Colonic mucosa (tissue), 4 donors: ENCODE data around the gene RAD17. TPM values are rescaled to one million over a fixed set of nuclear protein-coding genes. Genes with fewer than 3 reads are reported as not detected.
"Not testable (repeated sequence)": the region's sequence is repeated elsewhere in the genome, so short reads cannot be mapped to it uniquely, and the experiment has no call there.

Source experiments
- DNase-seq: peaks from one replicate; pipeline ENCODE4 v3.0.0-alpha.2; 2020
- H3K27ac ChIP-seq: fragments of 200-600 bp; one replicate; pipeline ENCODE4 v1.8.0; 2021
- H3K27me3 ChIP-seq: fragments of 200-600 bp; one replicate; pipeline ENCODE4 v1.8.0; 2021
- H3K36me3 ChIP-seq: fragments of 200-600 bp; one replicate; pipeline ENCODE4 v1.8.0; 2021
- H3K4me1 ChIP-seq: fragments of 200-600 bp; one replicate; pipeline ENCODE4 v1.8.0; 2021; ENCODE audit warnings: mild to moderate bottlenecking
- H3K4me3 ChIP-seq: fragments of 200-600 bp; one replicate; pipeline ENCODE4 v1.8.0; 2021
- H3K9ac ChIP-seq, 2 donors: one replicate each; pipeline ENCODE4 v1.7.0; 2013; ENCODE audit warnings: control low read depth in 2 of 2, low read depth in 2 of 2, low read length in 2 of 2
- H3K9me3 ChIP-seq: fragments of 200-600 bp; one replicate; pipeline ENCODE4 v1.8.0; 2021
- intact Hi-C: fragments of 100-400 bp; cut with DNase I; formaldehyde crosslinking; loops from one replicate; pipeline ENCODE4 v1.14.1; 2022
- total RNA-seq, 2 donors: library from RNA; stranded (reverse); fragmentation: NEBNext Ultra II Directional in 1 of 2; extraction: Animal tissue kit (Norgen Biotek cat#: 25700) in 1 of 2; gene quantifications; one replicate each; pipeline ENCODE4 v1.2.1, GENCODE V29; 2021
- TF ChIP-seq, protein P1 (sequence below): fragments of 200-600 bp; IDR thresholded peaks from one replicate; pipeline ENCODE4 v1.8.0; 2022; ENCODE audit warnings: antibody characterized with exemption, mild to moderate bottlenecking
- donor health status: healthy.
- donor health status: DM: no; HTN: no; CAD: no.
- donor health status: DM: no; HTN: no; CAD: no.

Gene RAD17, protein sequence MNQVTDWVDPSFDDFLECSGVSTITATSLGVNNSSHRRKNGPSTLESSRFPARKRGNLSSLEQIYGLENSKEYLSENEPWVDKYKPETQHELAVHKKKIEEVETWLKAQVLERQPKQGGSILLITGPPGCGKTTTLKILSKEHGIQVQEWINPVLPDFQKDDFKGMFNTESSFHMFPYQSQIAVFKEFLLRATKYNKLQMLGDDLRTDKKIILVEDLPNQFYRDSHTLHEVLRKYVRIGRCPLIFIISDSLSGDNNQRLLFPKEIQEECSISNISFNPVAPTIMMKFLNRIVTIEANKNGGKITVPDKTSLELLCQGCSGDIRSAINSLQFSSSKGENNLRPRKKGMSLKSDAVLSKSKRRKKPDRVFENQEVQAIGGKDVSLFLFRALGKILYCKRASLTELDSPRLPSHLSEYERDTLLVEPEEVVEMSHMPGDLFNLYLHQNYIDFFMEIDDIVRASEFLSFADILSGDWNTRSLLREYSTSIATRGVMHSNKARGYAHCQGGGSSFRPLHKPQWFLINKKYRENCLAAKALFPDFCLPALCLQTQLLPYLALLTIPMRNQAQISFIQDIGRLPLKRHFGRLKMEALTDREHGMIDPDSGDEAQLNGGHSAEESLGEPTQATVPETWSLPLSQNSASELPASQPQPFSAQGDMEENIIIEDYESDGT
- total RNA-seq: 10 to 100 TPM; 16.7 to 17.9 TPM

DNA sequence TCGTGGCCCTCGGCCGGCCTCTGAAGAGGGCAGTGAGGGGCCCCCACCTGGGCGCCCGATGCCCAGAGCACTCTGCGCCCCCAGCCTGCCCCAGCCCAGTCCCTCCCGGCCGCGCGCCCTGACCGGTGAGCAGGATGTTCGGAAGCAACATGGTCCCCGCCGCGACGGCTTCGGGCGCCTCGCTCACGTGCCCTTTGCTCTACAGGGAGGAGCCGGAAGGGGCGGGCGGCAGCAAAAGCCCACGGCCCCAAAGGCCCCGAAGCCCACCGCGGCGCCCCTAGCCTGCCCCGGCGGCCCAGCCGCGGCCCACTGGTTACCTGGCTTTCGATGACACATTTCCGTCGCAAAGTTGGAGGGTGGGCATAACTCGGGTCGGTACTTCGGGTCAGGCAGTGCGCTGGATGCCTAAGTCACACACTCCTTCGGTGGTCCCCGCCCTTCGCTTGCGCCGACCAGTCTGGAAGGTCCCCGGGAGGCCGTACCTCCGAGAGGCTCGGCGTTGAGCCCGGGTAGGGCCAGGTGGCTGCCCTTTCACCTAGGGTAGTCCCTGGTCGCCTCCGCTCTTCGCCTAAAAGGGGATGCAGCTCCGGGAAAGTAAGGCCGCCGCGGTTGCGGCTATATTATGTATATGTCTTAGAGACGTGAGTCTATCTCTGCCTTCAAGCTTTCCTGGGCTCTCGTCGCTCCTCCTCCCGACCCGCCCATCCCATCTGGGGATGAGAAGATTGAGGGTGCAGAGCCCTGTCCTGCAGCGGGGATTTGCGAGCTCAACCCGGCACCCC, at the start of gene RAD17, which contains the start of the genes AK6 and TAF9:
Gene RAD17, plus strand, starts transcription at position 479 of the 782 bp plus-strand sequence. CDS start 2,391 bp downstream, outside the sequence.
Gene AK6, minus strand, starts transcription at position 181 of the 782 bp plus-strand sequence. Its CDS starts 30 bp downstream, at position 151.
Gene TAF9, minus strand, starts transcription at position 181 of the 782 bp plus-strand sequence. CDS start 3,783 bp downstream, outside the sequence.
- Histone ChIP-seq H3K9ac (peak within 1 kb of the TSS; percentile 84 to 92), H3K27ac (peak within 1 kb of the TSS; percentile 96), H3K36me3 (peaks cover 6% of the 10 kb centered on the region), H3K9me3 (no peaks in the 10 kb centered on the region), H3K4me1 (peaks cover 6% of the 10 kb centered on the region), H3K4me3 (peak within 1 kb of the TSS; percentile 79), H3K27me3 (no peaks in the 10 kb centered on the region)
- TF ChIP-seq, protein P1, sequence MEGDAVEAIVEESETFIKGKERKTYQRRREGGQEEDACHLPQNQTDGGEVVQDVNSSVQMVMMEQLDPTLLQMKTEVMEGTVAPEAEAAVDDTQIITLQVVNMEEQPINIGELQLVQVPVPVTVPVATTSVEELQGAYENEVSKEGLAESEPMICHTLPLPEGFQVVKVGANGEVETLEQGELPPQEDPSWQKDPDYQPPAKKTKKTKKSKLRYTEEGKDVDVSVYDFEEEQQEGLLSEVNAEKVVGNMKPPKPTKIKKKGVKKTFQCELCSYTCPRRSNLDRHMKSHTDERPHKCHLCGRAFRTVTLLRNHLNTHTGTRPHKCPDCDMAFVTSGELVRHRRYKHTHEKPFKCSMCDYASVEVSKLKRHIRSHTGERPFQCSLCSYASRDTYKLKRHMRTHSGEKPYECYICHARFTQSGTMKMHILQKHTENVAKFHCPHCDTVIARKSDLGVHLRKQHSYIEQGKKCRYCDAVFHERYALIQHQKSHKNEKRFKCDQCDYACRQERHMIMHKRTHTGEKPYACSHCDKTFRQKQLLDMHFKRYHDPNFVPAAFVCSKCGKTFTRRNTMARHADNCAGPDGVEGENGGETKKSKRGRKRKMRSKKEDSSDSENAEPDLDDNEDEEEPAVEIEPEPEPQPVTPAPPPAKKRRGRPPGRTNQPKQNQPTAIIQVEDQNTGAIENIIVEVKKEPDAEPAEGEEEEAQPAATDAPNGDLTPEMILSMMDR: no peak
- intact Hi-C loops: no loop called here
- peak; percentile 96 for DNase-seq

GRCh38 chr5:69326365-69326764, 43.3 kb upstream of the RAD17 start:
- peak; percentile 31 for DNase-seq
- intact Hi-C loops: no loop called here
- H3K9me3 ChIP-seq: no peaks in the 10 kb centered on the region
- no peaks in the 10 kb centered on the region for H3K36me3 ChIP-seq
- H3K27ac ChIP-seq: no peak overlapping the region
- H3K4me1 ChIP-seq: no peaks in the 10 kb centered on the region
- H3K27me3 ChIP-seq: no peaks in the 10 kb centered on the region
- H3K9ac ChIP-seq: no peak overlapping the region
- no peak overlapping the region for H3K4me3 ChIP-seq
- TF ChIP-seq, protein P1: no peak

DNA sequence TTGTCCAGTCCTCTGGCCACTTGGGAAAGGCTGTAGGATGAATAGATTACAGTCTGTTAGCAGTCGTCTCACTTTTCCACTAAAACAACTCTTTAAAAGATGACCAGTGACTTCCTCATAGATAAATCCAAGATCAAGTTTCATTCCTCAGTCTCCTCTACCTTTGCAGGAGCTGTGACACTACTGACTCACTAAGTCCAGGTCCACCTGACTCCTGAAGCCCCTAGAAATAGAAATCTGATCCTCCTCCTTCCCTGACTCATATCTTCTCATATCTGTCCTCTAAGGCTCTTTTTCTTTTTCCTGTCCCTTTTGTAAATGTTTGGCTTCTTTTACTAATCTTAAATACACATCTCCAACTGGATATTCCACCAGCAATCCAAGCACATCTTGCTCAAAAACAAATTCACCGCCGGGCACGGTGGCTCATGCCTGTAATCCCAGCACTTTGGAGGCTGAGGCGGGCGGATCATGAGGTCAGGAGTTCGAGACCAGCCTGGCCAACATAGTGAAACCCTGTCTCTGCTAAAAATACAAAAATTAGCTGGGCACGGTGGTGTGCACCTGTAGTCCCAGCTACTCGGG, 39.6 kb upstream of the RAD17 start:
- intact Hi-C loops: loop anchor here (5.0 kb wide), 1 partner anchor 238 kb away; the partner anchor contains the start of gene SLC30A5
- Histone ChIP-seq H3K27me3 (no peaks in the 10 kb centered on the region), H3K9ac (no peak overlapping the region), H3K36me3 (no peaks in the 10 kb centered on the region), H3K4me3 (no peak overlapping the region), H3K27ac (no peak overlapping the region), H3K4me1 (no peaks in the 10 kb centered on the region), H3K9me3 (no peaks in the 10 kb centered on the region)
- no peak for DNase-seq
- TF ChIP-seq, protein P1: no peak

GRCh38 chr5:69331528-69332445, 37.8 kb upstream of the RAD17 start:
- TF ChIP-seq, protein P1: no peak
- no peaks in the 10 kb centered on the region for H3K36me3 ChIP-seq
- intact Hi-C loops: loop anchor here (5.0 kb wide), 1 partner anchor 239 kb away; the partner anchor contains the start of gene SLC30A5
- H3K27ac ChIP-seq: peak overlapping the region; percentile 77
- peak overlapping the region; percentile 89 to 93 for H3K9ac ChIP-seq
- DNase-seq: peak; percentile 66
- H3K9me3 ChIP-seq: no peaks in the 10 kb centered on the region
- H3K4me1 ChIP-seq: no peaks in the 10 kb centered on the region
- peak overlapping the region; percentile 46 for H3K4me3 ChIP-seq
- no peaks in the 10 kb centered on the region for H3K27me3 ChIP-seq

GRCh38 chr5:69333668-69334315, 35.8 kb upstream of the RAD17 start:
- not testable (repeated sequence) for H3K9me3 ChIP-seq, H3K4me1 ChIP-seq, H3K27me3 ChIP-seq, H3K9ac ChIP-seq, H3K27ac ChIP-seq, H3K4me3 ChIP-seq, DNase-seq, H3K36me3 ChIP-seq
- intact Hi-C loops: loop anchor here (5.0 kb wide), 1 partner anchor 241 kb away; the partner anchor contains the start of gene SLC30A5
